ENCODE data around the gene BHLHA15. TPM values are rescaled to one million over a fixed set of nuclear protein-coding genes. Genes with fewer than 3 reads are reported as not detected.

Gene BHLHA15
- total RNA-seq, 1 donor, result 1.3 TPM

GRCh38 chr7:98233219-98234070, 22.2 kb downstream of the BHLHA15 start:
- no peak for DNase-seq (ENCODE audit: low read depth)
- H3K4me3 ChIP-seq (ENCODE audit: low read depth, low read length), result no peak overlapping the region
- no peak for TF ChIP-seq CTCF (IDR thresholded peaks at IDR 0.05; ENCODE audit: insufficient read depth, low read depth, low read length)

GRCh38 chr7:98234429-98235147, 23.3 kb downstream of the BHLHA15 start:
- DNase-seq (ENCODE audit: low read depth), result no peak
- H3K4me3 ChIP-seq (ENCODE audit: low read depth, low read length), result no peak overlapping the region
- peak; percentile 15 for TF ChIP-seq CTCF (IDR thresholded peaks at IDR 0.05; ENCODE audit: insufficient read depth, low read depth, low read length)

DNA sequence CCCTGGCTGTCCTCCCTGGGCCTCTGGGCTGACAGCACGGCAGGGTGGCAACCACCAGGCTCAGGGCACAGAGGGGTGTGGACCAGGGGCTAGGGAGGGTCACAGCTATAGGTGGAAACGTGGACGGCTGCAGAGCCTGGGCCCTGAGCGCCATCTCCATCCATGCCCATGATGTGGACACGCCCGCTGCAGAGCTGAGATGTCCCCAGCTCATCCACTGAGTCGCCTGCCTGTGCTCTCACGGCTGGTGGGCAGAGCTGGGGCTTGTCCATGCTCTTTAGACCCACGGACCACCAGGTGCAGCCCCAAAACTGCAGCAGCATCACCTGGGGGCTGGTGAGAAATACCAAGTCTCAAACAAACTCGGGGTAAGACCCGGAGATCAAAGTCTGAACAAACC, 24.7 kb downstream of the BHLHA15 start:
- TF ChIP-seq CTCF (IDR thresholded peaks at IDR 0.05; ENCODE audit: insufficient read depth, low read depth, low read length), result no peak
- no peak for DNase-seq (ENCODE audit: low read depth)
- no peak overlapping the region for H3K4me3 ChIP-seq (ENCODE audit: low read depth, low read length)

DNA sequence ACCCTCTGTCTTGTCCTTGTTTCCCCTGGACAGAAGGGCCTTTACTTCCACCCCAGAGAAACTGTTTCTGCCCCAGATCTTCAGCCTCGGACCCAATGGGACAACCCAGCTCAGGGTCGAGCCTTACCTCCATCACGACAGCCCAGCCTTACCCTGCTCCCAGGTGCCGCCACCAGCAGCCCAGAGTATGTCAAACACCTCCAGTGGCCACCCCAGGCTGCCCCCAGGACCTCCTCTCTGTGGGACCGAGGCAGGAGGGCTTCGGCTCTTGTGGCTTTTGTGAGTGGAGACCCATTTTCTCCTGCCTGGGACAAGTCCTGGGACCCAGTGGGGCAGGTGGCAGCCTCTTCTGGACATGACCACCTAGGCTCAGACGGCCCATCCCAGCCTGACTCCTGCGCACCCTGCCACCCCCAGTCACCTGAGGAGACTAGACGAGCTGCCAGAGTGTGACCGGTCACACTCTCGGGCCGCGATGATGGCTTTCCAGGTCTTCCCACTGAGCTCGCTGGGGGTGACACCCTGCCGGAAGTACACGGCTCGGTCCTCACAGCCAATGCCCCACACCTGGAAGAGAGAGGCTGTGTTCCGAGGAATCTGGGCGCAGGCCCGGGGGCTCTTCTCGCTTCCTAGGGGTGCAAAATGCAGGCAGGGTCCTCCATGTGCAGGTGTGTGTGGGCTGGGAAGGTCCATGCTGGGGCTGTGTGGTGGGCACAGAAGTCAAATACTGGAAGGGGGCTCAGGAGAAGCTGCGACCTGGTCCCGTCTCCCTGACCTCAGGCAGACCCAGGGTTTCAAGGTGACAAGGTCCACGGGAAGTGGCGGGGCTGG, 25.3 kb downstream of the BHLHA15 start:
- TF ChIP-seq CTCF (IDR thresholded peaks at IDR 0.05; ENCODE audit: insufficient read depth, low read depth, low read length), result no peak
- DNase-seq (ENCODE audit: low read depth), result no peak
- H3K4me3 ChIP-seq (ENCODE audit: low read depth, low read length), result no peak overlapping the region

- DNase-seq (ENCODE audit: low read depth), result no peak
- TF ChIP-seq CTCF (IDR thresholded peaks at IDR 0.05; ENCODE audit: insufficient read depth, low read depth, low read length), result no peak
- H3K4me3 ChIP-seq (ENCODE audit: low read depth, low read length), result no peak overlapping the region
Measured at GRCh38 chr7:98238076-98238475, 26.8 kb downstream of the BHLHA15 start.

DNA sequence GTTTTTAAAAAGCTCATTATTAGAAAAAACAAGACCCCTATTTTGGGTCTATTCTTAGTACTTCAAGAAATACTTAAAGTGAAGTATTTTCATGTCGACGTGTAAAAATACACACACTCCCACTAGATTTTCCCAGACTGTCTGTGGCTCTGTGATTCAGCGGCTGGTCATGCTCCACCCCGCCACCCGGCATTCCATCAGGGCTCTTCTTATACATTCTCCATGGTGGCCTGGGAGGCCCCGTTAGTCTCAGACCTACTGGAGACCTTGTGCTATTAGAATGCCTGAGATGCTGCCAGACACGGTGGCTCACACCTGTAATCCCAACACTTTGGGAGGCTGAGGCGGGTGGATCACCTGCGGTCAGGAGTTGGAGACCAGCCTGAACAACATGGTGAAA, 27.7 kb downstream of the BHLHA15 start:
- no peak for DNase-seq (ENCODE audit: low read depth)
- TF ChIP-seq CTCF (IDR thresholded peaks at IDR 0.05; ENCODE audit: insufficient read depth, low read depth, low read length), result no peak
- no peak overlapping the region for H3K4me3 ChIP-seq (ENCODE audit: low read depth, low read length)

All from fibroblast of villous mesenchyme (primary cell).